AG08395 (cell line): ENCODE results near the gene KIRREL1.

ENCODE experiments used
- DNase-seq: peaks from one replicate; pipeline ENCODE4 v3.0.0; 2012; ENCODE audit warnings: mixed read lengths, low spot score

KIRREL1 gene

GRCh38 chr1:158035976-158036583 lies 42.6 kb downstream of the KIRREL1 start:
- peak; percentile 49 for DNase-seq

- no peak for DNase-seq
Measured at GRCh38 chr1:158037008-158037865, 43.8 kb downstream of the KIRREL1 start.

GRCh38 chr1:158037866-158038359 lies 44.5 kb downstream of the KIRREL1 start:
- peak; percentile 53 for DNase-seq

- DNase-seq: no peak
Measured at GRCh38 chr1:158038793-158039192, 45.3 kb downstream of the KIRREL1 start.

- peak; percentile 61 for DNase-seq
Measured at GRCh38 chr1:158039380-158039779, 45.9 kb downstream of the KIRREL1 start.

GRCh38 chr1:158040323-158040722 lies 46.9 kb downstream of the KIRREL1 start:
- no peak for DNase-seq

- DNase-seq: no peak
Measured at GRCh38 chr1:158043232-158043631, 49.8 kb downstream of the KIRREL1 start.

- DNase-seq: peak; percentile 81
Measured at GRCh38 chr1:158045639-158046038, 52.2 kb downstream of the KIRREL1 start.

GRCh38 chr1:158046715-158047510 lies 53.5 kb downstream of the KIRREL1 start:
- no peak for DNase-seq

GRCh38 chr1:158048371-158049067 lies 55.1 kb downstream of the KIRREL1 start:
- no peak for DNase-seq

GRCh38 chr1:158049853-158050252 lies 56.4 kb downstream of the KIRREL1 start:
- no peak for DNase-seq

- peak; percentile 41 for DNase-seq
Measured at GRCh38 chr1:158053276-158053675, 59.8 kb downstream of the KIRREL1 start.

GRCh38 chr1:158054721-158055120 lies 61.3 kb downstream of the KIRREL1 start:
- no peak for DNase-seq

GRCh38 chr1:158055854-158056253 lies 62.4 kb downstream of the KIRREL1 start:
- no peak for DNase-seq

GRCh38 chr1:158056498-158056897 lies 63.1 kb downstream of the KIRREL1 start:
- no peak for DNase-seq

GRCh38 chr1:158058237-158058985 lies 65.0 kb downstream of the KIRREL1 start:
- DNase-seq: no peak

GRCh38 chr1:158059984-158060383 lies 66.5 kb downstream of the KIRREL1 start:
- no peak for DNase-seq

- no peak for DNase-seq
Measured at GRCh38 chr1:158062174-158062573, 68.7 kb downstream of the KIRREL1 start.

- DNase-seq: peak; percentile 88
Measured at GRCh38 chr1:158067662-158068061, 74.2 kb downstream of the KIRREL1 start.

GRCh38 chr1:158068918-158069317 lies 75.5 kb downstream of the KIRREL1 start:
- DNase-seq: peak; percentile 15

- no peak for DNase-seq
Measured at GRCh38 chr1:158071138-158071537, 77.7 kb downstream of the KIRREL1 start.
